Nephron progenitor cell (in vitro differentiated cells): ENCODE results near the gene CD164L2.

Experiments used
- DNase-seq: peaks from one replicate; pipeline ENCODE4 v3.0.0; 2021
- H3K27ac Mint-ChIP-seq: 2 replicates; pipeline ENCODE4 v1.8.0; 2021; ENCODE audit warnings: mild to moderate bottlenecking, moderate library complexity, mixed read lengths
- H3K27me3 Mint-ChIP-seq: 2 replicates; pipeline ENCODE4 v1.8.0; 2021; ENCODE audit warnings: mild to moderate bottlenecking, low read depth, mixed read lengths; ENCODE audit not compliant: poor library complexity
- H3K36me3 Mint-ChIP-seq: 2 replicates; pipeline ENCODE4 v1.8.0; 2021; ENCODE audit warnings: low read depth, mixed read lengths
- H3K4me1 Mint-ChIP-seq: 2 replicates; pipeline ENCODE4 v1.8.0; 2021; ENCODE audit warnings: mixed read lengths
- H3K4me3 Mint-ChIP-seq: 2 replicates; pipeline ENCODE4 v1.8.0; 2021; ENCODE audit warnings: mild to moderate bottlenecking, moderate library complexity, mixed read lengths
- H3K9me3 Mint-ChIP-seq: 2 replicates; pipeline ENCODE4 v1.8.0; 2021; ENCODE audit warnings: mild to moderate bottlenecking, moderate library complexity, mixed read lengths
- CTCF ChIP-seq: fragments of 200-600 bp; sonication (generic); IDR thresholded peaks from 2 replicates; pipeline ENCODE4 v1.5.0; 2021; ENCODE audit warnings: antibody characterized with exemption

Gene CD164L2

GRCh38 chr1:27402349-27402754 is 19.2 kb upstream of the CD164L2 start:
- peaks cover 2% of the 10 kb centered on the region for H3K27me3 Mint-ChIP-seq
- no peak for DNase-seq
- H3K27ac Mint-ChIP-seq = peak overlapping the region; percentile 80
- peaks cover 3% of the 10 kb centered on the region for H3K36me3 Mint-ChIP-seq
- H3K9me3 Mint-ChIP-seq = no peaks in the 10 kb centered on the region
- H3K4me3 Mint-ChIP-seq = no peak overlapping the region
- H3K4me1 Mint-ChIP-seq = peaks cover 94% of the 10 kb centered on the region
- TF ChIP-seq CTCF = no peak

- peak overlapping the region; percentile 59 for H3K27ac Mint-ChIP-seq
- peaks cover 86% of the 10 kb centered on the region for H3K4me1 Mint-ChIP-seq
- peaks cover 2% of the 10 kb centered on the region for H3K27me3 Mint-ChIP-seq
- no peak for TF ChIP-seq CTCF
- no peaks in the 10 kb centered on the region for H3K36me3 Mint-ChIP-seq
- no peaks in the 10 kb centered on the region for H3K9me3 Mint-ChIP-seq
- no peak for DNase-seq
- no peak overlapping the region for H3K4me3 Mint-ChIP-seq
Measured at GRCh38 chr1:27400963-27401341, 17.8 kb upstream of the CD164L2 start.

- peak overlapping the region; percentile 25 for H3K4me3 Mint-ChIP-seq
- H3K4me1 Mint-ChIP-seq = peaks cover 84% of the 10 kb centered on the region
- H3K36me3 Mint-ChIP-seq = no peaks in the 10 kb centered on the region
Measured at GRCh38 chr1:27400082-27400962, 17.2 kb upstream of the CD164L2 start.

GRCh38 chr1:27399251-27400025 is 16.3 kb upstream of the CD164L2 start:
- H3K27ac Mint-ChIP-seq = peak overlapping the region; percentile 44
- DNase-seq = no peak
- H3K27me3 Mint-ChIP-seq = peaks cover 2% of the 10 kb centered on the region
- no peak overlapping the region for H3K4me3 Mint-ChIP-seq
- no peaks in the 10 kb centered on the region for H3K9me3 Mint-ChIP-seq
- no peak for TF ChIP-seq CTCF
- no peaks in the 10 kb centered on the region for H3K36me3 Mint-ChIP-seq
- H3K4me1 Mint-ChIP-seq = peaks cover 84% of the 10 kb centered on the region

More at GRCh38 chr1:27400082-27400962, 17.2 kb upstream of the CD164L2 start:
- no peak for TF ChIP-seq CTCF
- Mint-ChIP-seq H3K27ac (peak overlapping the region; percentile 59), H3K27me3 (peaks cover 2% of the 10 kb centered on the region), H3K9me3 (no peaks in the 10 kb centered on the region)
- DNase-seq = no peak

- no peak for TF ChIP-seq CTCF
- DNase-seq = no peak
- Mint-ChIP-seq H3K27ac (peak overlapping the region; percentile 44), H3K4me1 (peaks cover 78% of the 10 kb centered on the region), H3K36me3 (no peaks in the 10 kb centered on the region), H3K9me3 (no peaks in the 10 kb centered on the region), H3K27me3 (peaks cover 2% of the 10 kb centered on the region), H3K4me3 (no peak overlapping the region)
Measured at GRCh38 chr1:27398405-27399149, 15.4 kb upstream of the CD164L2 start.
